KMS-11 (cell line): ENCODE data around the gene TBX21.

Experiments
- H2AFZ ChIP-seq: fragments of 200-600 bp; sonication (generic); 2 replicates; pipeline ENCODE4 v1.6.1; 2016; ENCODE audit warnings: antibody characterized with exemption, mixed run types, low read depth
- H3K27ac ChIP-seq: fragments of 200-600 bp; sonication (generic); 2 replicates; pipeline ENCODE4 v1.6.1; 2016; ENCODE audit warnings: mild to moderate bottlenecking, mixed run types
- H3K27me3 ChIP-seq: fragments of 200-600 bp; sonication (generic); 2 replicates; pipeline ENCODE4 v1.6.1; 2017; ENCODE audit warnings: mild to moderate bottlenecking, low read depth, mixed run types, moderate library complexity; ENCODE audit not compliant: insufficient read depth
- H3K36me3 ChIP-seq: fragments of 200-600 bp; sonication (generic); 2 replicates; pipeline ENCODE4 v1.6.1; 2017; ENCODE audit warnings: mild to moderate bottlenecking, mixed run types; ENCODE audit not compliant: insufficient read depth
- H3K4me1 ChIP-seq: fragments of 200-600 bp; sonication (generic); 2 replicates; pipeline ENCODE4 v1.6.1; 2016; ENCODE audit warnings: mild to moderate bottlenecking, low read depth, mixed run types; ENCODE audit not compliant: poor library complexity, severe bottlenecking
- H3K4me2 ChIP-seq: fragments of 200-600 bp; sonication (generic); 2 replicates; pipeline ENCODE4 v1.7.0; 2016; ENCODE audit warnings: mild to moderate bottlenecking, mixed run types
- H3K4me3 ChIP-seq: fragments of 200-600 bp; sonication (generic); IDR thresholded peaks from 2 replicates; pipeline ENCODE4 v1.6.1; 2017; ENCODE audit warnings: low read depth, low read length, mixed read lengths; ENCODE audit not compliant: insufficient read depth
- H3K79me2 ChIP-seq: fragments of 200-600 bp; sonication (generic); 2 replicates; pipeline ENCODE4 v1.6.1; 2016; ENCODE audit warnings: low read depth, mixed run types; ENCODE audit not compliant: insufficient read depth
- H3K9ac ChIP-seq: fragments of 200-600 bp; sonication (generic); 2 replicates; pipeline ENCODE4 v1.6.1; 2016; ENCODE audit warnings: mild to moderate bottlenecking, mixed run types
- H4K20me1 ChIP-seq: fragments of 200-600 bp; sonication (generic); 2 replicates; pipeline ENCODE4 v1.6.1; 2016; ENCODE audit warnings: mild to moderate bottlenecking, mixed run types; ENCODE audit not compliant: insufficient read depth
- TF ChIP-seq, protein P1 (sequence below): fragments of 200-600 bp; sonication (generic); conservative IDR thresholded peaks from 2 replicates; pipeline ENCODE4 v1.6.1; 2017; ENCODE audit warnings: low read depth, mild to moderate bottlenecking, antibody characterized with exemption, low read length, moderate library complexity, mixed read lengths

The TBX21 gene

GRCh38 chr17:47727704-47728036 is 5.4 kb upstream of the TBX21 start:
- no peaks in the 10 kb centered on the region for H3K79me2 ChIP-seq
- H3K9ac ChIP-seq: no peak overlapping the region
- TF ChIP-seq, protein P1, sequence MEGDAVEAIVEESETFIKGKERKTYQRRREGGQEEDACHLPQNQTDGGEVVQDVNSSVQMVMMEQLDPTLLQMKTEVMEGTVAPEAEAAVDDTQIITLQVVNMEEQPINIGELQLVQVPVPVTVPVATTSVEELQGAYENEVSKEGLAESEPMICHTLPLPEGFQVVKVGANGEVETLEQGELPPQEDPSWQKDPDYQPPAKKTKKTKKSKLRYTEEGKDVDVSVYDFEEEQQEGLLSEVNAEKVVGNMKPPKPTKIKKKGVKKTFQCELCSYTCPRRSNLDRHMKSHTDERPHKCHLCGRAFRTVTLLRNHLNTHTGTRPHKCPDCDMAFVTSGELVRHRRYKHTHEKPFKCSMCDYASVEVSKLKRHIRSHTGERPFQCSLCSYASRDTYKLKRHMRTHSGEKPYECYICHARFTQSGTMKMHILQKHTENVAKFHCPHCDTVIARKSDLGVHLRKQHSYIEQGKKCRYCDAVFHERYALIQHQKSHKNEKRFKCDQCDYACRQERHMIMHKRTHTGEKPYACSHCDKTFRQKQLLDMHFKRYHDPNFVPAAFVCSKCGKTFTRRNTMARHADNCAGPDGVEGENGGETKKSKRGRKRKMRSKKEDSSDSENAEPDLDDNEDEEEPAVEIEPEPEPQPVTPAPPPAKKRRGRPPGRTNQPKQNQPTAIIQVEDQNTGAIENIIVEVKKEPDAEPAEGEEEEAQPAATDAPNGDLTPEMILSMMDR: no peak
- H3K27ac ChIP-seq: no peak overlapping the region
- no peak overlapping the region for H3K4me2 ChIP-seq
- H3K27me3 ChIP-seq: 0 out of 2 replicates have a peak, but pooled peaks cover 3% of the 10 kb centered on the region
- no peaks in the 10 kb centered on the region for H4K20me1 ChIP-seq
- no peaks in the 10 kb centered on the region for H3K36me3 ChIP-seq
- no peaks in the 10 kb centered on the region for H3K4me1 ChIP-seq
- H2AFZ ChIP-seq: no peak overlapping the region
- no peak overlapping the region for H3K4me3 ChIP-seq

GRCh38 chr17:47728214-47728877 is 4.7 kb upstream of the TBX21 start:
- no peak overlapping the region for H3K9ac ChIP-seq
- H3K36me3 ChIP-seq: no peaks in the 10 kb centered on the region
- TF ChIP-seq, protein P1: no peak
- no peaks in the 10 kb centered on the region for H3K4me1 ChIP-seq
- H3K79me2 ChIP-seq: no peaks in the 10 kb centered on the region
- no peaks in the 10 kb centered on the region for H4K20me1 ChIP-seq
- H2AFZ ChIP-seq: no peak overlapping the region
- no peak overlapping the region for H3K4me3 ChIP-seq
- 0 out of 2 replicates have a peak, but pooled peaks cover 3% of the 10 kb centered on the region for H3K27me3 ChIP-seq
- H3K4me2 ChIP-seq: no peak overlapping the region
- no peak overlapping the region for H3K27ac ChIP-seq

DNA sequence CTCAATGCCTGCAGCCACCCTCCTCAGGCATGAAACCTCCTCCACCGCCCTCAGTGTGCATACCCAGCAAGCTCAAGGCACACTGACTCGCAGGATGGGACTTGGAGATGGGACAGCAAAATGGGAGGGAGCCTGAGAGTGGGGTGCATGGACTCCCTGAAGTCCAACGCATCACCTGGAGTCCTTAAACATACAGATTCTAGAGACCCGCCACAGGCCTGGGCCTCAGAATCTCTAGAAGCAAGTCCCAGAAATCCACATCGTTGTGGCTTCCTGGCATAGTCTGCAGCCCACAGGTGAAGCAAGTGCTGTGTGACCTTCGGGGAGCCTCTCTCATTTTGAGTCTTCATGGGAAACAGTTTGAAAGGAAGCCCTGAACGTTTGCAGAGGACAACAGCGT is 3.6 kb upstream of the TBX21 start:
- Histone ChIP-seq H3K27me3 (0 out of 2 replicates have a peak, but pooled peaks cover 3% of the 10 kb centered on the region), H3K4me3 (no peak overlapping the region), H3K79me2 (no peaks in the 10 kb centered on the region), H3K4me2 (no peak overlapping the region), H2AFZ (no peak overlapping the region), H3K36me3 (no peaks in the 10 kb centered on the region), H4K20me1 (no peaks in the 10 kb centered on the region), H3K9ac (no peak overlapping the region), H3K4me1 (no peaks in the 10 kb centered on the region), H3K27ac (no peak overlapping the region)
- TF ChIP-seq, protein P1: no peak

GRCh38 chr17:47730681-47731080 is 2.4 kb upstream of the TBX21 start:
- no peak overlapping the region for H3K9ac ChIP-seq
- H3K4me1 ChIP-seq: no peaks in the 10 kb centered on the region
- no peak overlapping the region for H2AFZ ChIP-seq
- no peaks in the 10 kb centered on the region for H3K36me3 ChIP-seq
- no peaks in the 10 kb centered on the region for H3K79me2 ChIP-seq
- no peaks in the 10 kb centered on the region for H4K20me1 ChIP-seq
- no peak overlapping the region for H3K4me2 ChIP-seq
- H3K27me3 ChIP-seq: peaks cover 3% of the 10 kb centered on the region; the same call in 1 of the 2 replicates
- TF ChIP-seq, protein P1: no peak
- no peak overlapping the region for H3K27ac ChIP-seq
- H3K4me3 ChIP-seq: no peak overlapping the region
